ENCODE data around the gene SOSTDC1. TPM values are rescaled to one million over a fixed set of nuclear protein-coding genes. Genes with fewer than 3 reads are reported as not detected.

SOSTDC1 gene
- total RNA-seq, 1 donor from 2014 or later = 1.4 TPM

- DNase-seq (no peak), ATAC-seq (no peak)
- intact Hi-C loops (cut with micrococcal nuclease) = no loop called here
Observed at GRCh38 chr7:16422103-16422435, 43.5 kb downstream of the SOSTDC1 start.

GRCh38 chr7:16421333-16422102 lies 44.0 kb downstream of the SOSTDC1 start, which contains the start of gene CRPPA:
Gene CRPPA (minus strand): TSS chr7:16421538. CDS start chr7:16421322, 216 bp downstream.
- intact Hi-C loops (cut with micrococcal nuclease) = no loop called here
- ATAC-seq = peak; percentile 70
- peak; percentile 73 for DNase-seq

GRCh38 chr7:16420649-16421332 lies 44.7 kb downstream of the SOSTDC1 start:
- intact Hi-C loops (cut with micrococcal nuclease) = no loop called here
- peak; percentile 93 for ATAC-seq
- peak; percentile 91 for DNase-seq

- ATAC-seq (no peak), DNase-seq (no peak)
- intact Hi-C loops (cut with micrococcal nuclease) = no loop called here
Observed at GRCh38 chr7:16420329-16420648, 45.2 kb downstream of the SOSTDC1 start.

GRCh38 chr7:16419859-16420258 lies 45.7 kb downstream of the SOSTDC1 start:
- intact Hi-C loops (cut with micrococcal nuclease) = no loop called here

GRCh38 chr7:16419126-16419525 lies 46.4 kb downstream of the SOSTDC1 start:
- intact Hi-C loops (cut with micrococcal nuclease) = no loop called here
- no peak for DNase-seq
- no peak for ATAC-seq

More at GRCh38 chr7:16419859-16420258, 45.7 kb downstream of the SOSTDC1 start:
- no peak for DNase-seq
- no peak for ATAC-seq

GRCh38 chr7:16417906-16418305 lies 47.6 kb downstream of the SOSTDC1 start:
- no peak for ATAC-seq
- no peak for DNase-seq
- intact Hi-C loops (cut with micrococcal nuclease) = no loop called here

DNA sequence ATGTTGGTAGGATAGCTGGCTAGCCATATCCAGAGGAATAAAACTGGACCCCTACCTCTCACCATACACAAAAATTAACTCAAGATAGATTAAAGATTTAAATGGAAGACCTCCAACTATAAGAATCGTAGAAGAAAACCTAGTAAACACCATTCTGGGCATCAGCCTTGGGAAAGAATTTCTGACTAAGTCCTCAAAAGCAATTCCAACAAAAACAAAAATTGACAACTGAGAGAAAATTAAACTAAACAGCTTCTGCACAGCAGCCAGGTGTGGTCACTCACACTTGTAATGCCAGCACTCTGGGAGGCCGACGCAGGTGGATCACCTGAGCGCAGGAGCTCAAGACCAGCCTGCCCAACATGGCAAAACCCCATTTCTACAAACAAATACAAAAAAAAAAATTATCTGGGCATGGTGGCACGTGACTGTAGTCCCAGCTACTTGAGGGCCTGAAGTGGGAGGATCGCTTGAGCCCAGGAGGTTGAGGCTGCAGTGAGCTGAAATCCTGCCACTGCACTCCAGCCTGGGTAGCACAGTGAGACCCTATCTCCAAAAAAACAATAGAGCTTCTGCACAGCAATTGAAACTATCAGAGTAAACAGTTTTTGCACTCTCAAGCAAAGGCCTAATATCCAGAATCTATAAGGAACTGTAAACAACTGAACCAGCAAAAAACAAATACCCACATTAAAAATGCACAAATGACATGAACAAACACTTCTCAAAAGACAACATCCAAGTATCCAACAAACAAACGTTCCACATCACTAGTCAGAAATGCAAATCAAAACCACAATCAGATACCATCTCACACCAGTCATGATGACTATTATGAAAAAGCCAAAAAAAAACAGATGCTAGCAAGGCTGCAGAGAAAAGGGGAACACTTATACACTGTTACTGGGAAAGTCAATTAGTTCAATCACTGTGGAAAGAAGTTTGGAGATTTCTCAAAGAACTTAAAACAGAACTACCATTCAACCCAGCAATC lies 49.0 kb downstream of the SOSTDC1 start:
- intact Hi-C loops (cut with micrococcal nuclease) = no loop called here
- DNase-seq = no peak
- no peak for ATAC-seq

- ATAC-seq (peak; percentile 96), DNase-seq (peak; percentile 50)
- intact Hi-C loops (cut with micrococcal nuclease) = no loop called here
Observed at GRCh38 chr7:16412274-16413254, 53.0 kb downstream of the SOSTDC1 start.

Other genes starting within 250 kb of the SOSTDC1 start
- gene CRPPA, start 44.2 kb downstream of the SOSTDC1 start, total RNA-seq = 7.5 TPM
- not detected for gene LRRC72, start 61.1 kb upstream of the SOSTDC1 start, total RNA-seq
- gene ANKMY2, start 180.0 kb upstream of the SOSTDC1 start, total RNA-seq = 24.6 TPM
- gene BZW2, start 180.4 kb upstream of the SOSTDC1 start, total RNA-seq = 377 TPM

Data from left ventricle myocardium superior (tissue), 1 donor.